NK-92 treated with Interleukin-12 subunit alpha and Interleukin-12 subunit beta, amount 100 ng/mL, for 24 hours (cell line): ENCODE results near the gene FAM163A.
"Not testable (repeated sequence)": the region's sequence is repeated elsewhere in the genome, so short reads cannot be mapped to it uniquely, and the experiment has no call there.

ENCODE experiments used
- DNase-seq: peaks from one replicate; lab custom pipeline; 2025; lab: John Stamatoyannopoulos, UW

The FAM163A gene

DNA sequence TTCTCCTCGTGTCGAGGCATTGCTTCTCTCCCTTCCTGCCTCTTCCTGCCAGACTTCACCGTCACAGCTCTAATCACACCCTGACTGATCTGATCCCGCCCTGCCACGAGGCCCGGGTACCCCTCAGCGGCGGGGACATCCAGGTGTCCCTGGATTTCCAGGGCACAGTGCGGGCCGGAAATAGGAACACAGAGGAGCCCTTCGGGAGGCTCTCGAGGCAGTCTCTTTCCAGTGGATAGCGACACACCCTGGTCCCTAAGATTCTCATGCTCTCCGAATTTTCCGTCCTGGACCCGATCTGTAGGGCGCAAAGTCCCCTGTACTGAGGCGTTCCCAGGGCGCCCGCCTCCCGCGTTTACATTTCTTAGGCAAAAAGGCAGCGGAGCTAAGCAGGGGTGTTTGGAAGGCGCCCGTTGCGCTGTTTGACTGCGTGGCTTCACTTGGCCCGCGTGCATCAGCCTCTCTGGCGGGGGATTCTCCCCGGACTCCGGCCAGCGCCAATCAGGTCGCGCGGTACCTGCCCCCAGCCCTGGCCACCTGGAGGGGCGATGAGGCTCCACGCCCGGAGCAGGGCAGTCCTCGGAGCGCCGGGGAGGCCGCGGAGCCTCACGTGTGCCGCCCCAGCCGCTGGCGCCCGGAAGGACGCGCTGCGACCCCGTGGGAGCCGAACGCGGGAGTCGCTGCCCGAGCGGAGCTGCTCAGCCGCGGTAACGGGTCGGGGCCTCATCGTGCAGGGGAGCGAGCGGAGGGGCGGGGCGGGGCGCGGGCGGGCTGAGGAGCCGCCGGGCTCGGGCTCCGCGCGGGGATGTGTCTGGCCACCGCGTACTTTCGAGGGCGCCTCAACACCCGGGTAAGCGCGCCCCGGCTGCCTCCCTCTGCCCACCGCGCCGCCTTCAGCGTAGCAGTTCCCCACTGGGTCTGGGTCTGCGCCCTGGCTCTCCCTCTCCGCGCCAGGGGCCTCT lies at the start of gene FAM163A:
Gene FAM163A, plus strand, starts transcription at position 575 of the 962 bp plus-strand sequence. CDS start 69,807 bp downstream, outside the sequence.
- DNase-seq = no peak

- DNase-seq = not testable (repeated sequence)
Observed at GRCh38 chr1:179694530-179694929, 48.6 kb upstream of the FAM163A start.

- no peak for DNase-seq
Observed at GRCh38 chr1:179702946-179703539, 40.0 kb upstream of the FAM163A start.

DNA sequence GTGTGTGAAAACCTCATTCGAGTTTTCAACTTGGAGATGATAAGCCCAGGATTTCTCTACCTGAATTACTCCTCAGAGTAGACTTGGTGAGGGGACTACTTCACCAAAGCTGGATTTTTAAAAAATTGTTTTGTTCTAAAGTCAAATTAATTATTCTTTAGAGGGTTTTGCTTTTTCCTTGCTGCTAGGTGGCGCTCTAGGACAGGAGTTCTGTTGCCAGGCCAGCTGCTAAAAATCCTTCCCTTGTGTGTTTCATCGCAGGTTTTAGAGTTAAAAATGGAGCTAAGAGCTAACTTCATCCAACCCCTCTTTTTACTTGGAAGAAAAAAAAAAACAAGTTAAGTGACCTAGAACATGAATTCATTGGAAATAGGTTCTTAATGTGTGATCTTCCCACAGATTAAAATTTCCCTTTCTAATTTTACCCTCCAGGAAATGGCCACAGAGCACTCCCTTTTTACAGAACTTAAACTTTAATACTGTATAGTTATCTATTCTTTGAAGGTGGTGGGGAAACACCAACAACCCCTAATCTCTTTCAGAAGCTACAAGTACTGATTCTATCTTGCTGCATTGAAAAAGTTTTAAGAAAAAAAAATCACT lies 36.7 kb upstream of the FAM163A start:
- no peak for DNase-seq

- no peak for DNase-seq
Observed at GRCh38 chr1:179707406-179707805, 35.7 kb upstream of the FAM163A start.

- no peak for DNase-seq
Observed at GRCh38 chr1:179708434-179709195, 34.5 kb upstream of the FAM163A start.

- no peak for DNase-seq
Observed at GRCh38 chr1:179709841-179710329, 33.2 kb upstream of the FAM163A start.

DNA sequence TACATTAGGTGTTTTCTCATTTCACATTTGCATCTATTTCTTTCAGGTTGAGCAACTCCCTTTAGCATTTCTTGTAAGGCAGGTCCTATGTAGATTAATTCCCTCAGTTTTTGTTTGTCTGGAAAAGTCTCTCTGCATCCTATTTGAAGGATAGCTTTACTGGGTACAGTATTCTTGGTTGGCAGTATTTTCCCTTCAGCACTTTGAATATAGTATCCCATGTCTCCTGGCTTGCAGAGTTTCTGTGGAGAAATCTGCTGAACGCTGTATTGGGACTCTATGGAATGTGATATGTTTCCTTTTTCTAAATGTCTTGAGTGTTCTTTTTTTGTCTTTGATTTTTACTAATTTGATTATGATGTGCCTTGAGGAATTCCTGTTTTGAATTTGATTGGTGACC lies 28.9 kb upstream of the FAM163A start:
- DNase-seq = no peak

- DNase-seq = no peak
Observed at GRCh38 chr1:179714623-179715022, 28.5 kb upstream of the FAM163A start.

DNA sequence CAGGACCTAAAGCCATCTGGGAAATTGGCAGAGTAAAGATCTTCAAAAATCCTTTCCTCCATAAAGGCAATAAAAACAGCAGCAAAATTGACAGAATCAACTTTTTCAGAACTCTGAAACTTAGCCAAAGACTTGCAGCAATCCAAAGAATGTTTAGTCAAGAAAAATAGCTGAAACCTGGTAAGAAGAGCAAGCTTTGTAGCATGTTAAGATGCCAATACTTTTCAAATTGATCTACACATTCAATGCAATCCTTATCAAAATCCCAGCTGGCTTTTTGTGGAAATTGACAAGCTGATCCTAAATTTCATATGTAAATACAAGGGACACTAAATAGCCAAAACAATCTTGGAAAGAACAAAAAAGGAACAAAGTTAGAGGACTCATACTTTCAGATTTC lies 23.8 kb upstream of the FAM163A start:
- DNase-seq = no peak

DNA sequence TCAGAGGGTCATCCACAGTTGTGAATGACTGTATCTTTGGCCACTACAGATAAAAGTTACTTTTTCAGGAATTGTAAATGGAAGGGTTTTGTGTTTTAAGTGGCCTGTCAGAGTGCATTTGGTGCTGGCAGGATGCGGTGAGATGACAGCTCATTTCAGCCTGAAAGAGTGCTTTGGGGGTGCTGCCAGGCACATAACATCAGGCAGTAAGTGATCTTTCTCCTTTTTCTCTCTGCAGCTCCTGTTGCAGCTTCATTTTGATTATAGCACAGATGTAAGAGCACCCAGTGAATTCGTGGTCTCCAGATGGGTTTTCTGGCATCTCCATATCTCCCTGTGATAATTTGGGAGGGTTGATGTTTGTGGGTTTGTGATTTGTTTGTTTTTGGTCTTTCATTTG lies 14.8 kb upstream of the FAM163A start:
- DNase-seq = no peak

DNA sequence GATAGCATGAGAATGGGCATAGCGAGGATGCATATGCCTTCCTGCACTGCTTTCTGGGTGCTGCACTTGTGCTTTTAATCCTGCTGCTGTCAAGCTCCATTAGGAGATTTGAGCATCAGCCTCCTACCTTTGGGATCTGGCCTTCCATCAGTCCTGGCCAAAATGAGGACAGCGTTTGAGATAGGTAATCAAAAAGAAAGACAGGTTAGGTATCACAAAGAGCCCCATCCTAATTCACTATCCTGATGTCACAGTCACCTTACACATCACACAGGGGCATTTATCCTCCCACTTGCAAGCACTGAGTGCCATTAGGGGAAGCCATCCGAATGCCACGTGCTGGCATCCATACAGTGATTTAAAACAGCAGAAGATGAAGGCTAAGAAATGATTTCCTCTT lies 13.2 kb upstream of the FAM163A start:
- no peak for DNase-seq

- no peak for DNase-seq
Observed at GRCh38 chr1:179731643-179732042, 11.4 kb upstream of the FAM163A start.

- no peak for DNase-seq
Observed at GRCh38 chr1:179742291-179742690, 800 bp upstream of the FAM163A start.

GRCh38 chr1:179743679-179744400 lies 749 bp downstream of the FAM163A start:
- no peak for DNase-seq

- no peak for DNase-seq
Observed at GRCh38 chr1:179744401-179745130, 1.5 kb downstream of the FAM163A start.

DNA sequence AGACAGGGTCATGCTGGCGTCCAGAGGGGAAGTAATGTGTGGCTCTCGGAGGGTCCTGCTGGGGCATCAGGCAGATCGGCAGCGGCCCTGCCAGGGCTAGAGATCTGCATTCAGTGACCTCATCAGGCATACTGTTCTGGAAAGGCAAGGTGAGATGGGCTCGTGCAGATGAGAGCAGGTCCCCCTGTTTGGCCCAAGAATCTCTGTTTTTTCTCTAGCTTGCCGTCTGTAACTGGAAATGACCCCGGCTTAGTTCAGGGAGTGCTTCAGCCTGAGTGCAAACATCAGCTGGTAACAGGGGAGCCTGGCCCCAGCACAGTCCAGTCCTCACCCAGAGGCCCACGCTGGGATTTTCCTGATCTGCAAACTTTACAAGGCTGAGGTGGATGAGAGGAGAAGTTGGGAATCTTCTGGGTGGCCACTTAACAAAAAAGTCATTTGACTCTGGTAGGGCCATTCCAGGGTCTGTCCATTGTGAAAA lies 2.1 kb downstream of the FAM163A start:
- DNase-seq = no peak

- no peak for DNase-seq
Observed at GRCh38 chr1:179745743-179746142, 2.7 kb downstream of the FAM163A start.

DNA sequence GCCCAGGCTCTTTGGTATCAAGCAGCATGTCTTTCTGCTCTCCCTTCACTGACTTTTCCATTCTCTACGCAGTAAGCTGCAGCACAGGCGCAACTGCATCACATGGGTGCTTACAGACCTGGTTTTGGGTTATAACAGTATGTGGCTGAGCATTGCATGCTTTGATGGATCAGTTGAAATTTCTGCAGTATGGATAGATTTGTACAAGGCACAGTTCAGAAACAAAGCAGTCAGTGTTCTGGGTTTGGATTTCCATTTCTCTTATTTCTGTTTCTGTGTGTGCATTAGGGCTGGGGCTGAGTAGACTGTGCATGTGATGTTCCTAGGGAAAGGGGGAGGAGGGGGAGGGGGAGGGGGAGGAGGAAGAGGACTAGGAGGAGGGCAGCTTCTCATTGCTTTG lies 4.5 kb downstream of the FAM163A start:
- DNase-seq = no peak

DNA sequence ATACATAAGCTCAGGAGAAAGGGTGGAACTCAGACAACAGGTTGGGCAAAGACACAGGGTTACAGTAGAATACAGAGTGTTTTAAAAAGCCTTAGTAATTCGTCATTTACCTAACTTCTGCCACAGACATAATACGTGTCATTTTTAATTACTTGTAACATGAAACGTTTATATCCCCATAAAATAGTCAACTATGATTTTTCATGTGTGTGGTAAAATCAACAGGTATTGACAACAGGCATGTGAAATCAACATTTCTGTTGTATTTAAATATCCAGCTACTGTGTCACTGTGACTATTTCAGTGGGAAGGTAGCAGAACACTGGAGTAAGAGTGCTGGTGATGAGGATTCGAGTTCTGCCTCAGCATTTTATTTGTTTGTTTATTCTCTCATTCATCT lies 5.7 kb downstream of the FAM163A start:
- no peak for DNase-seq
